ENCODE data around the gene NAAA.

- no peak for TF ChIP-seq POLR2A (IDR thresholded peaks at IDR 0.05; ENCODE audit: borderline replicate concordance, extremely low read depth, insufficient read depth, insufficient read length)
- TF ChIP-seq, protein P1, sequence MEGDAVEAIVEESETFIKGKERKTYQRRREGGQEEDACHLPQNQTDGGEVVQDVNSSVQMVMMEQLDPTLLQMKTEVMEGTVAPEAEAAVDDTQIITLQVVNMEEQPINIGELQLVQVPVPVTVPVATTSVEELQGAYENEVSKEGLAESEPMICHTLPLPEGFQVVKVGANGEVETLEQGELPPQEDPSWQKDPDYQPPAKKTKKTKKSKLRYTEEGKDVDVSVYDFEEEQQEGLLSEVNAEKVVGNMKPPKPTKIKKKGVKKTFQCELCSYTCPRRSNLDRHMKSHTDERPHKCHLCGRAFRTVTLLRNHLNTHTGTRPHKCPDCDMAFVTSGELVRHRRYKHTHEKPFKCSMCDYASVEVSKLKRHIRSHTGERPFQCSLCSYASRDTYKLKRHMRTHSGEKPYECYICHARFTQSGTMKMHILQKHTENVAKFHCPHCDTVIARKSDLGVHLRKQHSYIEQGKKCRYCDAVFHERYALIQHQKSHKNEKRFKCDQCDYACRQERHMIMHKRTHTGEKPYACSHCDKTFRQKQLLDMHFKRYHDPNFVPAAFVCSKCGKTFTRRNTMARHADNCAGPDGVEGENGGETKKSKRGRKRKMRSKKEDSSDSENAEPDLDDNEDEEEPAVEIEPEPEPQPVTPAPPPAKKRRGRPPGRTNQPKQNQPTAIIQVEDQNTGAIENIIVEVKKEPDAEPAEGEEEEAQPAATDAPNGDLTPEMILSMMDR (IDR thresholded peaks at IDR 0.05 in 2 of 3, conservative IDR thresholded peaks at IDR 0.05 in 1 of 3; ENCODE audit: borderline replicate concordance in 1 of 3, insufficient read depth in 1 of 3, low read depth in 2 of 3, low read length in 2 of 3), result no peak
- no peak for TF ChIP-seq EZH2 (IDR thresholded peaks at IDR 0.05)
- TF ChIP-seq, protein P2, sequence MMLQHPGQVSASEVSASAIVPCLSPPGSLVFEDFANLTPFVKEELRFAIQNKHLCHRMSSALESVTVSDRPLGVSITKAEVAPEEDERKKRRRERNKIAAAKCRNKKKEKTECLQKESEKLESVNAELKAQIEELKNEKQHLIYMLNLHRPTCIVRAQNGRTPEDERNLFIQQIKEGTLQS (IDR thresholded peaks at IDR 0.05), result no peak
- TF ChIP-seq POLR2AphosphoS5 (IDR thresholded peaks at IDR 0.05; ENCODE audit: low read depth, low read length), result no peak
- TF ChIP-seq SRF (IDR thresholded peaks at IDR 0.05; ENCODE audit: low read depth), result no peak
- no peak for TF ChIP-seq RAD21 (IDR thresholded peaks at IDR 0.05; ENCODE audit: low read depth)
- TF ChIP-seq YY1 (IDR thresholded peaks at IDR 0.05; ENCODE audit: extremely low read depth, insufficient replicate concordance, low read depth, low read length), result no peak
- no peak for TF ChIP-seq ELF1 (IDR thresholded peaks at IDR 0.05; ENCODE audit: borderline replicate concordance, low read depth)
- TF ChIP-seq REST (IDR thresholded peaks at IDR 0.05; ENCODE audit: low read depth), result no peak
- TF ChIP-seq SP1 (IDR thresholded peaks at IDR 0.05; ENCODE audit: low read depth), result no peak
- TF ChIP-seq, protein P3, sequence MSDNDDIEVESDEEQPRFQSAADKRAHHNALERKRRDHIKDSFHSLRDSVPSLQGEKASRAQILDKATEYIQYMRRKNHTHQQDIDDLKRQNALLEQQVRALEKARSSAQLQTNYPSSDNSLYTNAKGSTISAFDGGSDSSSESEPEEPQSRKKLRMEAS (IDR thresholded peaks at IDR 0.05), result no peak
Observed at GRCh38 chr4:75973766-75974165, 33.0 kb upstream of the NAAA start.

Data from HCT116 (cell line).